ENCODE measurements around the gene MRM1.

DNA sequence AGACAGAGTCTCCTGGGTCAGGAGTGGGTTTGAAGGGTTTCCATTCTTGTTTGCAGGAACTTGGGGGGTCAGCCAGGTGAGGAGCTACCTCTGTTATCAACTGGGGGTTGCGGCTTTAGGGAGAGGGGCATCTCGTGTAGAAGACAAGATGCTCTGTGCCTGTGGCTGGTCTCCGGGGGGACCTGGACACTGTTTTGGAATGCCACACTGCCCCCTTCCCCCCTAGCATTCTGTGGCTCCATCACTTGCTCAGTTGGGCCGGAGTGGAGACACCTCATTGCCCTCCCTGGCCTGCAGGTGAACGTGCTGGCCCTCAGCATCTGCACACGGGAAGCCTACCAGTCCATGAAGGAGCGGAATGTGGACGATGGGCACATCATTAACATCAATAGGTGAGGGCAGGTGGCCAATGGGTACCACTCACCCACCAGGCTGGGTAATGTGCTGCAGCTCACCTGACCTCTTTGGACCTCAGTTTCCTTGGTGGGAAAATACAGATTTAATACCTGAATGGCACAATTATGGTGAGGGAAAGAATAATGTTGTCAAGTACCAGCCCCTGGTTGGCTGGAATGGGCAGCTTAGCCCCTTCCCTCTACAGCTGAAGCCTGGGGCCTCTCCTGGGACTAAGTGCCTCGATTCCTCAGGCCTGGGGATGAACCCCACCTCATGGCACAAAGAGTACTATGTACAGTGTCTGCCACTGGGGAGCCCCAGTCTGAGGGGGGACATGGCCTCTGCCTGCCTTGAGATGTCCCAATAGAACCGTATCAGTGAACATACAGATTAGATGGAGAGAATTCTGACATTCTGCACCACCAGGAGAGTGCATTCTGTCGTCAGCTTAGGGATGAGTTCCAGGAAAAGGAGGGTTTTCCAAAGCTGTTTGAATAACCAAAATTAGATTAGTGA is 3.3 kb upstream of the MRM1 start:
- no peak for TF ChIP-seq FOXM1 (IDR thresholded peaks at IDR 0.05; ENCODE audit: borderline replicate concordance)
- no peak for TF ChIP-seq ZNF384 (IDR thresholded peaks at IDR 0.05)
- TF ChIP-seq CTBP1 (IDR thresholded peaks at IDR 0.05; ENCODE audit: borderline replicate concordance): no peak
- TF ChIP-seq FOXA1 (IDR thresholded peaks at IDR 0.05): no peak
- TF ChIP-seq, protein P1, sequence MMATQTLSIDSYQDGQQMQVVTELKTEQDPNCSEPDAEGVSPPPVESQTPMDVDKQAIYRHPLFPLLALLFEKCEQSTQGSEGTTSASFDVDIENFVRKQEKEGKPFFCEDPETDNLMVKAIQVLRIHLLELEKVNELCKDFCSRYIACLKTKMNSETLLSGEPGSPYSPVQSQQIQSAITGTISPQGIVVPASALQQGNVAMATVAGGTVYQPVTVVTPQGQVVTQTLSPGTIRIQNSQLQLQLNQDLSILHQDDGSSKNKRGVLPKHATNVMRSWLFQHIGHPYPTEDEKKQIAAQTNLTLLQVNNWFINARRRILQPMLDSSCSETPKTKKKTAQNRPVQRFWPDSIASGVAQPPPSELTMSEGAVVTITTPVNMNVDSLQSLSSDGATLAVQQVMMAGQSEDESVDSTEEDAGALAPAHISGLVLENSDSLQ (IDR thresholded peaks at IDR 0.05): no peak
- no peak for TF ChIP-seq FOXK2 (IDR thresholded peaks at IDR 0.05)
- no peak for TF ChIP-seq SUZ12 (IDR thresholded peaks at IDR 0.05)
- no peak for TF ChIP-seq ARNT (IDR thresholded peaks at IDR 0.05)

All from HEK293T (cell line).